Amniotic epithelial cell (primary cell): ENCODE results near the gene FOXI1.

ENCODE experiments used
- DNase-seq: peaks from one replicate; pipeline ENCODE4 v3.0.0-alpha.2; 2010; ENCODE audit warnings: low read depth

FOXI1 gene

GRCh38 chr5:170150713-170151096 is 45.0 kb downstream of the FOXI1 start:
- no peak for DNase-seq

DNA sequence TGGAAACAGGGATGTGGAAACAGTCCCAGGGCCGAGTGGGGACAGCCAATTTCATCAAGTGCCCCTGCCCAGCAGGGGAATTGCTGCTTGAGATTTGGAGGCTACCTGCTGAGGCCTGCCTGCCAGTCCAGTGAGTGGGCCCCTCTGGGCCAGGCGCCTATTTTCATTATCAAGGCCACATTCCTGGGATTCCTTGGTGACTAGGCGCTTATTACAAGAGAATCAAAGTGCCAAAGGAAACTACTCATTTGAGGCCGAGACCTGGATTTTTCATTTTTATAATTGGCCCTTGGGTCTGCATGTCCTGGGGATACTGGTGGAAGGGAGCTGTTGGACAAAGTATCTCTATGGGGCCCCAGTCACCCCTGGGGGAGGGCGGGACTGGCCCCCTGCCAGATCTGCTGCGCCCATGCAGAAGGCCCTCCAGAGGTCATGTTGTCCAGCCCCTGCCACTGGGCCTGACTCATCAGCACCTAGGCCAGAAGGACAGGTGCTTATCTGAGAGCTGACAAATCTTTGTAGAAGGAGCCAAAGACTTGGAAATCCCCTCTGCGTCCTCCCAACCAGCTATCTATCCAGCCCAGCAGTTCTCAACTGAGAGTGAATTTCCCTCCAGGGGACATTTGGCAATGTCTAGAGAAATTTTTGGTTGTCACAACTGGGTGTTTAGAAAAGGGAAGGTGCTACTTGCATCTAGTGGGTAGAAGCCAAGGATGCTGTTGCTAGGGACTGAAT is 45.6 kb downstream of the FOXI1 start:
- peak; percentile 75 for DNase-seq

- DNase-seq, result no peak
These were observed 47.1 kb downstream of the FOXI1 start for GRCh38 chr5:170152767-170153166.

DNA sequence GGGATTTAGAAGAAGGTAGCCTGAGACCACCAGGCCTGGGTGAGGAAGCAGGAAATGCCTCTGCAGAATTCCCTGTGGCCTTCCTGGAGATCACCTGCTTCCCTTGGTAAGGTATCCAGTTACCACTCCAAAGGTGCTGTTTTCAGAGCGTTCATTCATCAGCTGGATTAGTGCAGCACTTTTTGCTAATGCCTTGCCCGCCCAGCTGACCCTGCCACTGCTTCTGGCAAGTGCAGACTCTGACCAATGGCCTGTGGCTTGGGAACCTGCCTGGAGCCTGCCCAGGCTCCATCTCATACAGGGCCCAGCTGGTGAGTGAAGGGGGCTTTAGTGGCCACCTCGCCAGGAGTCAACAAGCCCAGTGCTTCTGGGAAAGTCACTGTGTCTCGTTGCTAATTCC is 48.6 kb downstream of the FOXI1 start:
- DNase-seq, result no peak

- no peak for DNase-seq
These were observed 49.0 kb downstream of the FOXI1 start for GRCh38 chr5:170154744-170155143.

- DNase-seq, result no peak
These were observed 50.1 kb downstream of the FOXI1 start for GRCh38 chr5:170155771-170156170.

DNA sequence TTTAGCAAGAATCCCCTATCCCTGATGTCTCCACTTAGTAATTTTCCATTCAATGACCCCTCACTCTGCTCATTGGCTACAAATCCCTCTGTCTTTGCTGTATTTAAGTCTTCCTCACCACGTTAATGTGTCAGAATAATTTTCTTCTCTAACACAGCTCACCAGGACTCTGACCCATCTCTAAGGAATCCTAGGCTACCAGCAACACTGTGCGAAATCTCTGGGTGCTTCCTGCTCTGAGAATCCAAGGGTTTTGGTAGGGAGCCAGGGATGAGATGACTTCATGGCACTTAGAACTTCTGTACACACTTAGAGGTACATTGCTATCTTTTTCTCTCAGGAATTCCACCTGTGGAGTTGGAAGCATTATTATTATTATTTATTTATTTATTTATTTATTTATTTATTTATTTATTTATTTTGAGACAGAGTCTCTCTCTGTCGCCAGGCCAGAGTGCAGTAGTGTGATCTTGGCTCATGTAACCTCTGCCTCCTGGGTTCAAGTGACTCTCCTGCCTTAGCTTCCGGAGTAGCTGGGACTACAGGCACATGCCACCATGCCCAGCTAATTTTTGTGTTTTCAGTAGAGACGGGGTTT is 53.5 kb downstream of the FOXI1 start:
- peak; percentile 54 for DNase-seq
